K562 (cell line): ENCODE results near the gene PDIA4. TPM values are rescaled to one million over a fixed set of nuclear protein-coding genes. Genes with fewer than 3 reads are reported as not detected.

Source experiments
- CCNT2 ChIP-seq: IDR thresholded peaks from 2 replicates; pipeline ENCODE4 v1.6.1; 2011; ENCODE audit warnings: borderline replicate concordance, low read depth, mild to moderate bottlenecking, moderate library complexity, mixed read lengths, low read length; ENCODE audit not compliant: insufficient read length; ENCODE audit errors: extremely low read depth
- ELK3 ChIP-seq: fragments of 450-650 bp; formaldehyde crosslinking; IDR thresholded peaks from 2 replicates; pipeline ENCODE4 v1.4.0; 2020; ENCODE audit warnings: mild to moderate bottlenecking
- GABPB1 ChIP-seq: sonication (generic); formaldehyde crosslinking; IDR thresholded peaks from 2 replicates; pipeline ENCODE4 v1.8.0; 2022; ENCODE audit warnings: mild to moderate bottlenecking, missing genetic modification reagents
- HOXB6 ChIP-seq: fragments of 250-450 bp; sonication (Bioruptor Pico); IDR thresholded peaks from 2 replicates; pipeline ENCODE4 v1.5.1; 2022; ENCODE audit warnings: mild to moderate bottlenecking, borderline replicate concordance
- MAFG ChIP-seq: fragments of 450-650 bp; conservative IDR thresholded peaks from 2 replicates; pipeline ENCODE4 v1.6.1; 2016; ENCODE audit warnings: missing genetic modification characterization, missing compliant biosample characterization
- RREB1 ChIP-seq: fragments of 250-450 bp; sonication (Bioruptor Pico); IDR thresholded peaks from 2 replicates; pipeline ENCODE4 v1.4.0; 2020
- STAT5A ChIP-seq: IDR thresholded peaks from 2 replicates; pipeline ENCODE4 v1.6.1; 2012; ENCODE audit warnings: low read length, inconsistent platforms, borderline replicate concordance
- TARDBP ChIP-seq: fragments of 450-650 bp; IDR thresholded peaks from 2 replicates; pipeline ENCODE4 v1.6.1; 2016
- UBTF ChIP-seq, 2 experiments: IDR thresholded peaks; 2 replicates each; pipeline ENCODE4 v1.6.1; 2012; ENCODE audit warnings: improper control_type of control experiment in 2 of 2, low read depth in 2 of 2, low read length in 2 of 2, borderline replicate concordance in 1 of 2
- polyA plus RNA-seq, 8 experiments: library from polyadenylated mRNA; depleted of rRNA in 4 of 8; stranded (reverse) in 5 of 8; unstranded in 3 of 8; fragments of >200 nt; fragmentation: Nextera tagmentation in 2 of 8; fragmentation: Illumina TruSeq in 1 of 8; extraction: Ambion mirVana in 2 of 8; extraction: Trizol in 1 of 8; gene quantifications; 2 replicates each; pipeline versions ENCODE4 v1.2.1 to v1.2.3, GENCODE V29; 2011 to 2014; ENCODE audit warnings: inconsistent platforms in 1 of 8, missing spikeins in 1 of 8
- total RNA-seq, 7 experiments: library from RNA; depleted of rRNA in 6 of 7; stranded (reverse); fragments of >200 nt in 6 of 7; fragmentation: Illumina TruSeq in 2 of 7; extraction: Trizol in 2 of 7; gene quantifications; 2 replicates each; pipeline versions ENCODE4 v1.2.1 to v1.2.3, GENCODE V29; 2011 to 2021; ENCODE audit warnings: low replicate concordance in 1 of 7

Gene PDIA4
- total and polyA plus RNA-seq, 9 of the 15 experiments (the other 6 are each of a cell fraction or from before 2014, with no cell fraction given), result 9.1 to 175 (median 146) TPM

DNA sequence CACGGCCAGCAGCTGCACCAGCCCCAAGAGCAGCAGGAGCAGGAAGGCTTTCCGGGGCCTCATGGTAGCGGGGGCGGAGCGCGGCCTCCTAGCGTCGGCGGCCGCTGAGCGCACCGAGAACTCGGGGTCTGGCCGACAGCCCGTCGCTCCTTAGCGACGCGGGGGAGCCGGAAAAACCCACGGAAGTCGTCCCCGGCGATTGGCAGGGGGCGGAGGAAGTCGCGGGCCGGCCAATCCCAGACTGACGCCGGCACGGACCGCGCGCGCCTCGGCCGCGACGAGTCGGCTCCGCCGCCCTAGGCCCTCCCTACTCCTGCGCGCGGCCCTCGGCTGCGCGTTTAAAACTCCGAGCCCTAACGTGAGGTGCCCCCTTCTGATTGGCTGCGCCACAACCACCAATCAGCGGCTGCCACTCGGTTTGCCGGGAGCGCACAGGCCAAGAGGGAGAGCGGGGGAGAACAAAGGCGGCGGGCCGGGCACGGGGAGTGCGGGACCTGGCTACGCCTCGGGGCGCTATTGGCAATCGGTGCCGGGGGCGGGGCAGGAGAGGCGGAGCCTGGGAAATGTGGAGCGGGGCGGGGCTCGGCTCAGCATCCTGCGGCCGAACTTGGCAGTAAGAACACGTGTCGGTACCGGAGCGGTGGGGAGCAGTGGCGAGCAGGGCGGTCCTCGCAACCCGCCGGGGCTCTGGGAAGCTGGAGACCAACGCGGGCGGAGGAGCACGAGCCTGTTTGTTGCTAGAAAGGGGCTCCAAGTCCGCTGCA, at the start of gene PDIA4 (continued):
- TF ChIP-seq RREB1 (CRISPR knock-in tag) (peak; percentile 86; the same call in 1 of the 2 replicates), UBTF (IDR thresholded peaks at IDR 0.05; ENCODE audit: borderline replicate concordance in 1 of 2, low read depth in 2 of 2, low read length in 2 of 2) (peak; percentile 83 to 88; a peak in 3 of 4 replicates), ELK3 (CRISPR knock-in tag) (no peak), HOXB6 (CRISPR knock-in tag) (no peak), STAT5A (no peak), TARDBP (peak; percentile 88), MAFG (tag) (no peak), GABPB1 (CRISPR knock-in tag) (peak; percentile 93), CCNT2 (peak; percentile 81)
